Measurements from ENCODE around the gene MUCL3.
"Not testable (repeated sequence)": the region's sequence is repeated elsewhere in the genome, so short reads cannot be mapped to it uniquely, and the experiment has no call there.

DNA sequence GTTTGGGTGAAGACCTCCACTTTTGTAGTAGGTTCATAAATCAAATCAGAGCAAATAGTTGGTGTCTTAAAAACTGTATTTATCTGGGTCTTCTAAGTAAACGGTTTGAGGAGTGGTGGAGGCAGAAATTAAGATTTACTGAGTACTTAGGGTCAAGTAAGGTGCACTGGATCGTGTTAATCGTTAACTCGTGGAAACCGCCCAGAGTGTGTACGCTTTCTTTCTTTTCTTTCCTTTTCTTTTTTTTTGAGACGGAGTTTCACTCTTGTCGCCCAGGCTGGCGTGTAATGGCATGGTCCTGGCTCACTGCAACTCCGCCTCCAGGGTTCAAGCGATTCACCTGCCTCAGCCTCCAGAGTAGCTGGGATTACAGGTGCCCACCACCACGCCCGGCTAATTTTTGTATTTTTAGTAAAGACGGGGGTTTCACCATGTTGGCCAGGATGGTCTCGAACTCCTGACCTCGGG, 33.4 kb upstream of the MUCL3 start:
- TF ChIP-seq, protein P1, sequence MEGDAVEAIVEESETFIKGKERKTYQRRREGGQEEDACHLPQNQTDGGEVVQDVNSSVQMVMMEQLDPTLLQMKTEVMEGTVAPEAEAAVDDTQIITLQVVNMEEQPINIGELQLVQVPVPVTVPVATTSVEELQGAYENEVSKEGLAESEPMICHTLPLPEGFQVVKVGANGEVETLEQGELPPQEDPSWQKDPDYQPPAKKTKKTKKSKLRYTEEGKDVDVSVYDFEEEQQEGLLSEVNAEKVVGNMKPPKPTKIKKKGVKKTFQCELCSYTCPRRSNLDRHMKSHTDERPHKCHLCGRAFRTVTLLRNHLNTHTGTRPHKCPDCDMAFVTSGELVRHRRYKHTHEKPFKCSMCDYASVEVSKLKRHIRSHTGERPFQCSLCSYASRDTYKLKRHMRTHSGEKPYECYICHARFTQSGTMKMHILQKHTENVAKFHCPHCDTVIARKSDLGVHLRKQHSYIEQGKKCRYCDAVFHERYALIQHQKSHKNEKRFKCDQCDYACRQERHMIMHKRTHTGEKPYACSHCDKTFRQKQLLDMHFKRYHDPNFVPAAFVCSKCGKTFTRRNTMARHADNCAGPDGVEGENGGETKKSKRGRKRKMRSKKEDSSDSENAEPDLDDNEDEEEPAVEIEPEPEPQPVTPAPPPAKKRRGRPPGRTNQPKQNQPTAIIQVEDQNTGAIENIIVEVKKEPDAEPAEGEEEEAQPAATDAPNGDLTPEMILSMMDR (conservative IDR thresholded peaks at IDR 0.05 in 1 of 2, IDR thresholded peaks at IDR 0.05 in 1 of 2; ENCODE audit: low read depth in 1 of 2, low read length in 2 of 2), result not testable (repeated sequence)
- not testable (repeated sequence) for TF ChIP-seq EZH2 (IDR thresholded peaks at IDR 0.05; ENCODE audit: low read length, missing control alignments)
